T47D (cell line): ENCODE results near the gene LRRC32.

ENCODE experiments used
- DNase-seq, 2 experiments: peaks; one replicate each; pipeline versions ENCODE4 v3.0.0 to v3.0.0-alpha.2; 2011 to 2012; ENCODE audit warnings: low read depth in 1 of 2, low spot score in 1 of 2
- JUND ChIP-seq: IDR thresholded peaks from 2 replicates; pipeline ENCODE4 v1.6.1; 2012; ENCODE audit warnings: low read depth
- in situ Hi-C: cut with HindIII; loops from 2 replicates; pipeline ENCODE4 v1.10.0; 2016; ENCODE audit warnings: low sequenced_read_pairs, low pct_unique_long_range_greater_than_20kb

Gene LRRC32

DNA sequence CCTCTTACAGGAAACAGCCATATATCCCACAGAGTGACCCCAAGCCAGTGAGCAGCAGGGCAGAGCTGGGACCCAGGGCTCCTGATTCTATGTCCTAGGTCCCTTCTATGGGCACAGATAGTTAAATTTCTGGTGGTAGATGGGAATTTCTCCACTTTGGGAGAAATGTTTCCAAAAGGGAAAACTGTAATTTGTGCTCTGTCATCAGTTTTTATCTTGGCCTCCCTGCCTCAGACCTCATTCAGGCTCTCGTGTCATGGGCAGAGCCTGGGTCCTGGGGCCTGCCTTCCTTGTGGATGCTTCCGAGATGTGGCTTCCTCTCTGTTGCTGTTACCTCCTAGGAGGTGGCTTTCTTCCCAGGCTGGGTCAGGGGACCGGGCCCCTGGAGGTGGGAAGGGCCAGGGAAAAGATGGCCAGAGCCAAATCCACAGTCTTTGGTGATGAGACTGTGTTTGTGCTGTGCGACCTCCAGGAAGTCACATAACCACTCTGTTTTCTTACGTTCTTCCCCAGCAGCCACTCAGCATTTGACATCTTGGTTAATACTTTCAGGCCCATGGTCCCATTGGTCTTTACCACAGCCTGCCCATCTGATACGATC is 8.6 kb downstream of the LRRC32 start:
- DNase-seq: no peak
- in situ Hi-C loops: no loop called here
- TF ChIP-seq JUND: no peak

DNA sequence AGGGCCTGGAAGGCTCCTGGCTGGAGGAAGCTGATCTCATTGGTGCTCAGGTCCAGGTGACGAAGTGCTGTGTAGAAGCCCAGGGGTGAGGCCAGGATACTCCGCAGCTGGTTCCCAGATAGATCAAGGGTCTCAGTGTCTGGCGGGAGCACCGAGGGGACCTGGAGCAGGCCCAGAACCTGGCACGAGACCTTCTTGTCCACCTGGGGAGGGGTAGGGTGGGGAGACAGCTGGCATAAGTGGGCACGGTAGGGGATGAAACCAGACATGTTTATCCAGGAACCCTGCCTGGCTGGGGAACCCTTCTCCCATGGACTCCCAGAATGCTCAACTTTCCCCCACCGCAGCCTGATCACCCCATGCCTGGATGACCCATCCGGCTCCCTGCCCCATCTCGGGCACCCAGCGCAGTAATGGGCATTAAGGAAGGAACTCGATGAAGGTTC is 9.2 kb downstream of the LRRC32 start:
- in situ Hi-C loops: no loop called here
- no peak for DNase-seq
- no peak for TF ChIP-seq JUND

DNA sequence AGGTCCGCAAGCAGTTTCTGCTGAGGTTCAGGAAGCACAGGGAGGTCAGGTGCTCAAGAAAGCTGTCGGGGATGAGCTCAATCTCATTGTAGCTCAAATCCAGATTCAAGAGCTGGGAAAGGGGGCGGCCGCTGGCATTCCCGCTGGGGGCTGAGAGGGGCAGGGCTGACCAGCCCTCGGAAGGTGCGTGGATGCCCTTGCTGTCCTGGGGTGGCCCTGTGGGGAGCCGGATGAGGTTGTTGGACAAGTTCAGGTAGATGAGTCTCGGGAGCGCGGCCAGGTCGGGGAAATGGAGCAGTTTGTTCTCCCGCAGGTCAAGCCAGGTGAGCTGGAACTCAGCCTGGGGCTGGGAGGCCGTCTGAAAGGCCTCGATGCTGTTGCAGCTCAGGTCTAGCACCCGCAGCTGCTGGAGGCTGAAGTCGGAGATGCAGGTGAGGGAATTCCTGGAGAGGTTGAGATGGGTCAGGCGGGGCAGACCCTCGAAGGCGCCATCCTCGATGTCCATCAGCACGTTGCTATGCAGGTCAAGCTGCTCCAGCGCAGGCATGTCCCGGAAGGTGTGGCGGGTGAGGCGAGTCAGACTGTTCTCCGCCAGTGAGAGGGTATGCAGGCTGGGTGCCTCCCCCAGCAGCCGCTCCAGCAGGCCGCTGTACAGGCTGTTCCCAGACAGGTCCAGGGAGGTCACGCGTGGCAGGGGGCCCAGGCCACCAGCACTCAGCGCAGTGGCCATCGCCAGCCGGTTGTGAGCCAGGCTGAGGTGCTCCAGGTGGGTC is 9.8 kb downstream of the LRRC32 start:
- no peak for TF ChIP-seq JUND
- in situ Hi-C loops: no loop called here

DNA sequence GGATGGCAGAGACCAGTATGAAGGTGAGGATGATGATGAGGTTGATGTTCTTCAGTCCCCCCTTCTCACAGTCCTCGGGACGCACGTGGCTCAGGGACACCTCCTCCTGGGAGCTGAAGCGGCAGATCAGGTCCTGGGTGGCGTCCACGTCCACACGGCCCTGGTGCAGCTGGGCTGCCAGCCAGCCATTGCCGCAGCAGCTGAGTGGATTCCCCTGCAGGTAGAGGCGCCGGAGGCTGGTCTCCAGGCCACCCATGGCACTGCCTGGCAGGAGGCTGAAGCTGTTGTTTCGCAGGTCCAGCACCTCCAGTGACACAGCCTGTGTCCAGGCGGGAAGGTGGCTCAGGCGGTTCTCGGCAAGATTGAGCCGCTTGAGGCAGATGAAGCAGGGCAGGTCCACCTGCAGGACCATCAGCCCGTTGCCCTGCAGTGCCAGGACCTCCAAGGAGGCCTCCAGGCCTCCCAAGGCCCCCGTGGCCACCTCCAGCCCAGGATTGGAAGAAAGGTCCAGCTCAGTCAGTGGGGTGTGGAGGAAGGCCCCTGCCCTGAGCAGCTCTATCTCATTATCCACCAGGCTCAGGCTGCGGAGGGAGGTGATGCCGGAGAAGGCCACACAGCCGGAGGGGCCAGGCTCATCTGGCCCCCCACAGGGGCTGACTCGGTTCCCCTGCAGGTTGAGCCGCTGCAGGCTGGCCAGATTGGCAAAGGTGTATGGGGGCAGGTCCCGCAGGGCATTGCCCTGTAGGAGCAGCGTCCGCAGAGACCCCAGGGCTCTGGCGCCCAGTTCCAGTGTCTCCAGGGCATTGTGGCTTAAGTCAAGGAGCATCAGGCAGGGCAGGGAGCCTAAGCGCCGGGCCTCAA is 10.6 kb downstream of the LRRC32 start:
- TF ChIP-seq JUND: no peak
- in situ Hi-C loops: no loop called here
- no peak for DNase-seq

More for the DNA sequence above, 9.8 kb downstream of the LRRC32 start:
- DNase-seq: peak in 1 of 2 experiments; percentile 59

DNA sequence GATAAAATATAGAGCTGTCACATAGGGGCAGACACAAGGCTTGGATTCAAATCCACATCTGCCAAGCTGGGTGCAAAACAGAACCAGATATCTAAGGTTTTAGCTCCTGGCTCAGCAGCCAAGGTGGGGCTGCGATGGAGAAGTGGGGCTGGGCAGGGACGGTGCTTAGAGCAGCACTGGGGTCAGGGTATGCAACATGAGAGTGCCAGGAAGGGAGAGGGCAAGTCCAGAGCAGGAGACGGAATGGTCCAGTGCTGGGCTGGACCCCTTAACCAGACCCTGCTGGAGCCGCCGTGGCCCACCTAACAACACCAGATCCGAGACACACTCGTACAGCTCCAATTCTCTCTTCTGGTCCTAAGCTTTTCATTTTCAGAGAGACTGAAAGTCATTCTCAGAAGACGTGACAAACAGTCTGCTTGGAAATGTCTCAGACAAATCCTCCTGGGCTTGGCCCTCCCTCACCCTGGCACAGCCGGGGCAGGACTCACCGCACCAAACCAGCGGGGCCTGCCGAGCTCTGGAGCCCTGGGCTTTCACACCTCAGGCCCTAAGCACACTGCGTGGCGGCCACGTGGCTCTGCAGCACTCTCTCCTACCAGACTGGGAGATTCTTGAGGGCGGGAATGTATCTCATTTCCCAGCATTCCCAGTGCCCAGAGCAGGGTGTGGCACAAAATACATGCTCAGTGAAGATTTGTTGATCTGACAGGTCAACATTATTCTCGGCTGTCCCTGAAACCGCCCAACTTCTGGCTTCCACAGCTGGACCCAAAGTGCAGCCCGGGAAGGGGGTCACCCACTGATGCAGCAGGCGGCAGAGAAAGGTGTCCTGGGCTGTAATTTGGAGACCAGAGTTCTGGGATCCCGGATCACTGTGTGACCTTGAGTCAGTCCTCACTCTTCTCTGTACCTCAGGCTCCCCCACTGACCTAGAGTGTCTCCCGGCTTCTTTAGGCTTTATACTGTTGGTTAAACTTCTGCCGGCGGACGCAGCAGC is 11.6 kb downstream of the LRRC32 start:
- no peak for TF ChIP-seq JUND
- in situ Hi-C loops: no loop called here
- no peak for DNase-seq

DNA sequence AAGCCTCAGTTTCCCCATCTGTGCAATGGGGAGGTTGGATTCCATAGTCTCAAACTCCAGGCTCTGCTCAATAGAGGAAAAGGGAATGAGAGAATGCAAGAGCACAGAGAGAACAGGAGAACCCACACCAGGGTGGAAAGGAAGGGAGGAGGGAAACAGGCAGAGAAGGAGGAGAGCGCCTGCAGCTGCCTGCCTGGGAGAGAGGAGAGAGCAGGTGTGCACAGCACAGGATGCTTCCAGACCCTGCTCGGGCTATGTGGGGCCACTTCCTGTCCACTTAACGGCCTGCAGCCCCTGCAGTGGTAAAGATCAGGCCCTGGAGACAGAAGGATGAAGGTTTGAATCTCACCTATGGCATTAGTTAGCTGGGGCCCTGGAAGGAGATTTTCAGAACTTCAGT is 12.3 kb downstream of the LRRC32 start:
- TF ChIP-seq JUND: no peak
- no peak for DNase-seq
- in situ Hi-C loops: no loop called here

DNA sequence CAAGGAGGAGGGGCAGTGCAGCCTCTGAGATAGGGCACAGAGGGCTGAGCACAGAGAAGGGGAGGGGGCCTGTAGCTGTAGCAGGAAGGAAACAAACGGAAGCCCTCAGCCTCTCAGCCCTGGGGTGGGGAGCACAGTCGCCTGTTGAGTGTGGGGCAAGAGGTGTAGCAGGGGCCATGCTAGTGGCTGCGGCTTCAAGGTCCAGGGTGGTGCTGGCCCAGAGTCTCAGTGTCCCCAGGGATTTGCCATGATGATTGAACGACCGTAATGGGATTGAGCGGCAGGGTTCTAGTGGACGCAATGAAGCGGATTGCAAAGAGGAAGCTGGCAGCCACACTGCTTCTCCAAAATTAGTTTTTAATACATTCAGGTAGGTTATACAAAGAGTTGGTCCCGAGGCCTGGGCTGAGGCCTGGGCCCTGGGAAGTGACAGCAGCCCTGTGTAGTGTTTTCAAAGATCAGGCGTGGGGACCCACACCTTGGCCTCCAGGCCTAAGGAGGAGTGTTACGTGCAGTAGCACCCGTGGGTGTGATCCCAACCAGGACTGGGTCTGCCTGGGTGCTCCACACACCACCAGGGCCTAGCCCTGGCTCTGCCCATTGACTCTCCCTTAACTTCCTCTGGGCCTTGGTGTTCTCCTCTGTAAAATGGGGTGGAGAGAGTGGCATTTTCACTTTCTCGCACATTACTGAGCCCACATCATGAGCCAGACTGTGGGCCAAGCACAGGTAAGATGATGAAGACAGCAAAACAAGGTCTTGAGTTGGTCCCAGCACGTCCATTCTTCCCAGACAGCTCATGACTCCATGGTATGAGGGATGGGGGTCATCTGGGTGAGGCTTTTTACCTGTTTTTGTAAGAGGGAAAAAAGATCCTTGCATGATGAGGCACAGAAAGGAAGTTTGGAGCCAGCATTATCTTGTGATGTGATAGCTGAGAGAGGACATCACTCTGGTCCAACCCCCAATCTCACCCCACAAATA is 13.1 kb downstream of the LRRC32 start:
- in situ Hi-C loops: no loop called here
- TF ChIP-seq JUND: no peak
- no peak for DNase-seq

DNA sequence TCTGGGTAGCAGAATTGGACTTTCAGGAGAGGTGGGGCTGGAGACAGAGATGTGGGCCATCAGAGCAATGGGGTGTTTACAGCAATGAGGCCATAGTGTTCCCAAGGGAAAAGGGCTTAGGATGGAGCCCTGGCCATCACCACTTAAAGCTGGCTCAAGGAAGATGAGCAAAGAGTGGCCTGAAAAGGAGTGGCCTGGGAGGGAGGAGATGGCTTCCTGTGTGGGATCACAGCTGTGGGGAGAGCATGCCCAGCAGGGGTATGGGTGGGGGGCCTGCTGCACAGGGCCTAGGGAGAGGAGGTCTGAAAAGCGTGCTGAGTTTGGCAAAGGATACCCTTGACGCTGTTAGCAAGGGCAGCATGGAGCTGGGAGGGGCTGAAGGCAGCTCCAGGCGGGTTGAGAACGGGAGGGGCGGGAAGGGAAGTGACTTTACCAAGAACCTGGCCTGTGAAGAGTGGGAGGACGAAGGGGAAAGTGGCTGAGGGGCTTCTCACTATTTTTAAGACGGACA is 13.9 kb downstream of the LRRC32 start:
- DNase-seq: no peak
- in situ Hi-C loops: no loop called here
- no peak for TF ChIP-seq JUND

DNA sequence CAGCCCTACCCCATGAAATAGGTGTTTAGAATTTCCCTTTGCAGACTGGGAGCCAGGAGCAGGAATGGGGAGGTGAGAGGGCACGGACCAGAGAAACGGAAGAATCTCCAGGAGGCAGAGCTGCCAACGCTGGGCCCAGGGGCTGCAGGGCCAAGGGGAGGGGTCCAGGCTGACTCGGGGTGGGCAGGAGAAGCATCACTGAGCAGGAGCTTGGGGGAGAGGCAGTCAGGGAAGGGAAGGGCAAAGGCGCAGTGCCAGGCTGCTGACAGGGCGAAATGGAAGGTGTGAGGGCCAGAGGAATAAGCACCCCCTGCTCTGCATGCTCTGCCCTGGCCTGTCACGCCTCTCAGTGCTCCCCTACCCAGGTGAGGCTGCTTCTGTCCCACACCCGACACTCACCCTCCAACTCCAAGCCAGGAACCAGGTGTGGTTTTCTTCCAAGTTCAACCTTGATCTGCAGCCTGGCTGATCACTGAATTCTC is 14.5 kb downstream of the LRRC32 start:
- in situ Hi-C loops: no loop called here
- DNase-seq: no peak
- TF ChIP-seq JUND: no peak

DNA sequence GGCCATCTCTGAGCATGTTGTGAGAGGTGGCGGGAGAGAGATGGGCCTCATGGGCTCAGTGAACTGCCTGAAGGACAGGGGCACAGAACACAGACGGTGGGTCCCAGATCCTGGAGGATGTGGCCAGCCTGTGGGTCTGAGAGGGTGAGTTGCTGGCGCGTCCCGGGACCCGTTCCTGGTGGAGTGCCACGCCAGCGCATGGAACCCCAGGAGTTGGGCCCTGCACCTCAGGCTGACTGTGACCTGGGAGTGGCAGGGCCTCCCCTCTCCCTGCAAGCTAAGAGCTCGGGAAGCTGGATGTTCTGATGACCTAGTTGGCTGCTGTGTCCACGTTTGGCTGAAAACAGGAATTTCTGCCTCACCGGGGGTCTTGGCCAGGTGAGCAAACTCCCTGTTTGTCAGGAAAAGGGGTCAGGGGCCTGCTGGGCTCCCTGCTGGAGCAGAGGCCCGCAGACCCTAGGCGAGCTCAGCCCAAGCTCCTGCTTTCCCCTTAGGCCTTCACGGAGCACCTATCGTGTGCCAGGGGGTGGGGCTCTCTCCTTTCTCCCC is 15.0 kb downstream of the LRRC32 start:
- DNase-seq: no peak
- in situ Hi-C loops: no loop called here
- TF ChIP-seq JUND: no peak
